Activated gamma-delta T cell treated with Interleukin-2 at 50 U/mL for 16 hours (primary cell): ENCODE results near the gene TRAPPC6A.

ENCODE experiments used
- DNase-seq: peaks from one replicate; pipeline ENCODE4 v3.0.0-alpha.2; 2020

TRAPPC6A gene

GRCh38 chr19:45146251-45146650, 31.8 kb downstream of the TRAPPC6A start:
- no peak for DNase-seq

GRCh38 chr19:45145270-45146189, 32.5 kb downstream of the TRAPPC6A start:
- no peak for DNase-seq

GRCh38 chr19:45144431-45145269, 33.4 kb downstream of the TRAPPC6A start:
- DNase-seq: no peak

GRCh38 chr19:45142726-45143110, 35.3 kb downstream of the TRAPPC6A start:
- no peak for DNase-seq

- DNase-seq: no peak
These were observed 35.9 kb downstream of the TRAPPC6A start for GRCh38 chr19:45142016-45142725.

- no peak for DNase-seq
These were observed 36.7 kb downstream of the TRAPPC6A start for GRCh38 chr19:45141203-45141900.

- no peak for DNase-seq
These were observed 37.5 kb downstream of the TRAPPC6A start for GRCh38 chr19:45140533-45140932.

GRCh38 chr19:45140144-45140503, 37.9 kb downstream of the TRAPPC6A start:
- no peak for DNase-seq

- DNase-seq: no peak
These were observed 38.5 kb downstream of the TRAPPC6A start for GRCh38 chr19:45139286-45140143.

GRCh38 chr19:45138303-45138751, 39.7 kb downstream of the TRAPPC6A start:
- no peak for DNase-seq

GRCh38 chr19:45137179-45137761, 40.8 kb downstream of the TRAPPC6A start:
- DNase-seq: no peak

- DNase-seq: no peak
These were observed 41.4 kb downstream of the TRAPPC6A start for GRCh38 chr19:45136507-45137178.

GRCh38 chr19:45135176-45135885, 42.7 kb downstream of the TRAPPC6A start:
- DNase-seq: no peak

GRCh38 chr19:45133661-45134060, 44.4 kb downstream of the TRAPPC6A start:
- no peak for DNase-seq

- DNase-seq: no peak
These were observed 47.0 kb downstream of the TRAPPC6A start for GRCh38 chr19:45130888-45131615.

- no peak for DNase-seq
These were observed 47.8 kb downstream of the TRAPPC6A start for GRCh38 chr19:45130236-45130635.

- DNase-seq: no peak
These were observed 49.2 kb downstream of the TRAPPC6A start for GRCh38 chr19:45128806-45129205.

- no peak for DNase-seq
These were observed 49.9 kb downstream of the TRAPPC6A start for GRCh38 chr19:45128146-45128545.

GRCh38 chr19:45126654-45127053, 51.4 kb downstream of the TRAPPC6A start:
- no peak for DNase-seq
